Skin of body (tissue), 2 donors: ENCODE measurements around the gene ZNF419. TPM values are rescaled to one million over a fixed set of nuclear protein-coding genes. Genes with fewer than 3 reads are reported as not detected.
A peak's percentile ranks its signal among the peaks of the same experiment; 100 is the strongest.
"Not testable (repeated sequence)": the region's sequence is repeated elsewhere in the genome, so short reads cannot be mapped to it uniquely, and the experiment has no call there.

Source experiments
- DNase-seq: peaks from one replicate; lab custom pipeline; 2025; lab: John Stamatoyannopoulos, UW
- total RNA-seq: library from RNA; depleted of rRNA; stranded (reverse); fragments of >200 nt; gene quantifications from one replicate; pipeline ENCODE4 v1.2.3, GENCODE V29; 2014

The ZNF419 gene
- total RNA-seq: 10.5 TPM

DNA sequence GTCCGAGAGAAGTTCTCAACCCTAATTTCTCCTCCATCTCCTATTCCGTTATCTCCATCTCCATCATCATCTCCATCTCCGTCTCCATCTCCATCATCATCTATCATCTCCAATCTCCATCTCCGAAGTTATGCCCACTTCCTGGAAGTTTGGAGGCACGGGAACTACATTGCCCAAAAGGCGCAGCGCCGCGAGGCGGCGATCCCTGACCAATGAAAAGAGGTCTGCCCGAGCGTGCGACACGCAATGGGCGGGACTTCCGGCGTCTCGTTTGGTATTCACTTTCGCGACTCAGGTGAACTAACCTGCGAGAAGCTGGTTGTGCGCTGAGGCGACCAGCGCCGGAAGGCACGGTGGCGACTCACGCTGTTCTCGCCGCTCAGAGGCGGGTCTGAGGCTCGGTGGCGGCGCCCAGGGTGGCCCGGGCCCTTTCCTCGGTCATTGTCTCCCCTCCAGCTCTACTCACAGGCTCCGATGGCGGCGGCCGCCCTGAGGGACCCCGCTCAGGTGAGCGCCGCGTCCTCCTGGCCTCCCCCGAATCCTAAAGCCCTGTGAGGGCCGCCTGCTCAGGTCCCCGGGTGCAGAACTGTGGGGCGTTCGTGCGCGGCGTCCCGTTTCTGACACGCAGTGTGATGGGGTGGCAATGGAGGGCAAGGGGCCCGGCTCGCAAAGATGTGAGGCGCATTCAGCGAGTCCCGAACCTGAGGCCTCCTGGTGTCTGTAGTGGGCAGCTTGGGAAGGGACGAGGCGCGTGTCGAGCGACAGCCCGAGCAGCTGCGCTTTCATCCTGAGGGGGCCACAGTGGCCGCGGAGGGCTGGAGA is at the start of gene ZNF419:
ZNF419 (plus strand) TSS at position 274 of the 822 bp plus-strand sequence; CDS start at position 475, 201 bp downstream.
- DNase-seq: peak; percentile 80

- DNase-seq: no peak
Observed at GRCh38 chr19:57437931-57438330, 49.6 kb upstream of the ZNF419 start.

GRCh38 chr19:57438925-57439324 is 48.6 kb upstream of the ZNF419 start:
- no peak for DNase-seq

DNA sequence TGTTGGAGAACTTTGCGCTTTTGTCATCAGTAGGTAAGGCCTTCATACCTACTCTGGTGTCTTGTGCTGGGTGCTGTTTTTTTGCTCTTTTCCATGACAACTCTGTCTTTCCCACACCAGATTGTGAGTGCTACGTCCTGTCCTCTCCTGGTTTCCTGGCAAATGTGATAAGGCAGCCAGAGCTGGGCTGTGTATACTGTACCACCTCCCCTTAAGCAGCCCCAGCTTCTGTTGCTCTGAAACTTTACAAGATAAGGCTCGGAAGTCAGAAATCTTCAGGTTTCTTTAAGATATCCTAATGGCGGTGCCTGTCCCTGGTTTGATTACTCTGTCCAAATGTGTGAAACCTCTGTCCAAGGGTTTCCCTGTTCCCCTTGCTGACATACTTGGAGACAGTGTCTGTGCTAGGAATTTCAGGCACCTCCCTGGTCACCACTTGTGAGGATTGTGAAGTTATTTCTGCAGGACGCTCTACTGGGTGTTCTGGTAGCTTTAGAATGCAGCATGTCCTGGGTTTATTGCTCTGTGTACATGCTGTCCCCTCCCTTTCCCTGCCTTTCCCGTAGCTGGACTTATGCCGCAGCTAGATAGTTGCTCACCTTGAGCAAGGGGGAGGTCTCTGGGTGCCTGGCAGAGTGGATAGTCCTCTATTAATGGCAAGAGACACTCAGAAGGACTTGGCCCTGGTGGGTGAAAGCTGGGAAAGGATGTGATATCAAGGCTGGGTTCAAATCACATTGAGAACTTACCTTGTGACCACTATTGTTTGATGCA is 45.4 kb upstream of the ZNF419 start:
- DNase-seq: no peak

GRCh38 chr19:57443121-57443696 is 44.3 kb upstream of the ZNF419 start:
- DNase-seq: no peak

DNA sequence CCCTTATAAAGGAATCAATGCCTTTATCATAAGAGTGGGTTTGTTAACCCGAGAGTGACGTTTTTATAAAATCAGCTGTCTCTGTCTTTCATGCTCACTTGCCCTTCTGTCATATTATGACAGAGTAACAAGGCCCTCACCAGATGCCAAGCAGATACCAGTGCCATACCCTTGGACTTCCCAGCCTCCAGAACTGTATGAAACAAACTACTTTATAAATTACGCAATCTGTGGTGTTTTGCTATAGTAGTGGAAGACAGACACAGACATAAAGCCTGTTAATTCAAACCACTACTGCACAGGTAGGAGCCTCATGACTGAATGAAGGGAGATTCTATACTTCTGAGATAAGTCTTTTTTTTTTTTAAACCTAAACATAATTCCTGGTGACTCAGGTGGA is 35.2 kb upstream of the ZNF419 start:
- no peak for DNase-seq

DNA sequence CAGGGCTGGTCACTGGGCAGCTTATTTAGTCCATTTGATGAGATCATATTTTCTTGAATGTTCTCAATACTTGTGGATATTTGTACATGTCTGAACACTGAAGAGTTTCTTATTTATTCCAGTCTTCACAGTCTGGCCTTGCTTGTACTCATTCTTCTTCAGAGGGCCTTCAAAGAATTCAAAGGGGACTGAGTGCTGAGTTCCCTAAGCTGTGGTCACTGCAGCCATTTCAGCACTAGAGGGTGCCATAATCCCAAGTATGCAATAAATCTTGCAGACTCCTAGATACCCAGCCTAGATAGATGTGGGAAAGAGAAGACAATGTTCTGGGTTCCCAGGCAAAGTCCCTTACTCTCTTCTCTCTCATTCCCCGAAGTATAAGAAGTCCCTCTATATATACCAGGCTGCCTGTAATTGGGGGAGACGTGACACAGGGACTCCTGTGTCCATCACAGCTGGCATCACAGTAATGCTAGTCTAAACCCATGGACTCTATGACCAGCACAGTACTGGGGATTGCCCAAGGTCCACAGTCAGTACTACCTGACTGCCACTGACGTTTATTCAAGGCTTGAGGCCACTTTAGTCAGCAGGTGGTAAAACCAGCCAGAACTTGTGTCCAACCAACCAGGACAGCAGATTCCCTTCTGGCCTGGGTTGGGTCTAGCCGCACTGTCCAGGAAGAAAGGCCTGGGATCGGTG is 21.7 kb upstream of the ZNF419 start:
- no peak for DNase-seq

GRCh38 chr19:57466489-57466888 is 21.1 kb upstream of the ZNF419 start:
- DNase-seq: no peak

DNA sequence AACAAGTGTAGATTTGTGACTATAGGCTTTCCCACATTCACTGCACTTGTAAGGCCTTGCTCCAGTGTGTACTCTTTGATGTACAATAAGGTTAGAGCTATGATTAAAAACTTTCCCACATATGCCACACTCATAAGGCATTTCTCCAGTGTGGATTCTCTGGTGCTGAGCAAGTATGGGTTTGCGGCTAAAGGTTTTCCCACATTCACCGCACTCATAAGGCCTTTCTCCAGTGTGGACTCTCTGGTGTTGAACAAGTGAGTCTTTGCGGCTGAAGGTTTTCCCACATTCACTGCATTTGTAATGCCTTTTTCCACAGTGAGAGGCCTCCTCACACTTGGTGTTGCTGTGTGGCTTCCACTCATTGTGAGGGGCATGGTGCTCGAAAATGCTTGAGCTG is 13.9 kb upstream of the ZNF419 start:
- DNase-seq: no peak

- peak; percentile 72 for DNase-seq
Observed at GRCh38 chr19:57477191-57478008, 10.2 kb upstream of the ZNF419 start, which contains the start of gene ZNF772. TSS of gene ZNF772 (minus strand) at chr19:57477566. CDS start at chr19:57477309, 257 bp downstream.

DNA sequence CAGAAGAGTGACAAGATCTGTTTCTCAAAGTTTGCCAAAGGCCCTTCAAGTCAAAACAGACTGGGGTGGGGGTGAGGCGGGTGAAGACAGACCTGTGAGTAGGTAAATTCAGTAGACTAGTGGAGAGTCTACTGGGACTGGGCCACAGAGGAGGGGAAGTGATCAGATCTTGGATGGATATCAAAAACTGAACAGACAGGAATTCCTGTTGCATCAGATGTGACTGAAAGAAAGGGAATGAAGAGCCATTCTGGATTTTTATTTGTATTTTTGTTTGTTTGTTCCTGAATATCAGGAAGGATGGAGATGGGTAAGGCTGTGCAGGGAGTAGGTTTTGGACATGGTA is 722 bp downstream of the ZNF419 start:
- not testable (repeated sequence) for DNase-seq

- not testable (repeated sequence) for DNase-seq
Observed at GRCh38 chr19:57499332-57499679, 11.8 kb downstream of the ZNF419 start.

- peak; percentile 92 for DNase-seq
Observed at GRCh38 chr19:57499680-57500395, 12.3 kb downstream of the ZNF419 start, which contains the start of gene ZNF773. TSS of gene ZNF773 (plus strand) at chr19:57499938. CDS start at chr19:57500081, 143 bp downstream.

- DNase-seq: not testable (repeated sequence)
Observed at GRCh38 chr19:57500400-57500799, 12.8 kb downstream of the ZNF419 start.

DNA sequence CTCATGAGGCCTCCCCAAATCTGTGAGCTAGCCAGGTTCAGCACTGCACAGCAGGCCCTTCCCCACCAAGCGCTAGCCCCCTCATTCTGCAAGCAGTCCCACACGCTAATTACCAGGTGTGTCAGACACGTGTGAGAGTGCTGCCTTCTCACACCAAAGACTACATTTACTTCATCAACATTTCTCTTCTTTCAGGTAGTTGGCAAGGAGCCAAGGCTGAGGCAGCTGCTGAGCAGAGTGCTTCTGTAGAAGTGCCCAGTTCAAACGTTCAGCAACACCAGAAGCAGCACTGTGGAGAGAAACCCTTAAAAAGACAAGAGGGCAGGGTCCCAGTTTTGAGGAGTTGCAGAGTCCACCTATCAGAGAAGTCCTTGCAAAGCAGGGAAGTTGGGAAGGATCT is 18.6 kb downstream of the ZNF419 start:
- DNase-seq: no peak

DNA sequence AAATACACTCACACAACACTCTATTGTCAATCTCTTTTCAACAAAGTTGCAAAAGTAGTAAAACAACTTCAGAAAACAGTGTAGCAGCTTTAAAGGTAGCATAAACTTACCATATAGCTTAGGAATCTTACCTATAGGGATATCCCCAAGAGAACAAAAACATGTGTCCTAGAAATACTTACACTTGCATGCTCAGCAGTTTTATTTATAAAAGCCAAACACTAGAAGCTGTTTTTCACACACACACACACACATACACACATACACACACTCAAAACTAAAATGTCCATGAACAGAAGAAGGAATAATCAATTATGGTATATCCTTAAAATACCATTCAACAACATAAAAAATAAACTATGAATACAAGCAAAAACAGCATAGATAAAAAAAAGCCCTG is 23.9 kb downstream of the ZNF419 start:
- no peak for DNase-seq

DNA sequence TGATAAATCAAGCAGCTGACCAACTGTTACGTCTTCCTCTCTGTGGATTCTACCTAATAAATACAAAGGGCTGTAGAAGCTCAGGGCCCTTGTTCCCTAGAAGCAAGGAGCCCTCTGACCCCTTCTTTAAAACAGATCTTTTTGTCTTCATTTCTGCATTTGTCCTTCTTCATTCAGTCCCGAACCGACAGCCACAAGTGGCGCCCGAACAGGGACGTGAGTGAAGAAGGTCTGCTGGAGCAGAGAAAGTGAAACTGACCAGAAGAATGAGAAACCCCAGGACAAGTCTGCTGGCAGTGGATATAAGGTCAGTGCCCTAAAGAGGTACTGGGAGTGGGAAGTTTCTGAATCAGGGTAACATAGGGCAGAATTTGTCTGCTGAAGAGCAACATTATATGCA is 25.3 kb downstream of the ZNF419 start:
- no peak for DNase-seq

- no peak for DNase-seq
Observed at GRCh38 chr19:57515255-57515654, 27.7 kb downstream of the ZNF419 start.

GRCh38 chr19:57518021-57518420 is 30.5 kb downstream of the ZNF419 start:
- not testable (repeated sequence) for DNase-seq
